Calu3 (cell line): ENCODE measurements around the gene MEGF9. TPM values are rescaled to one million over a fixed set of nuclear protein-coding genes. Genes with fewer than 3 reads are reported as not detected.

Source experiments
- BruUV-seq: library from RNA; stranded (reverse); fragments of 400-500 nt; replicated peaks from 2 replicates; lab custom pipeline; 2021; lab: Mats Ljungman, UMichigan
- CTCF ChIA-PET: fragments of 300-600 bp; sonication (Branson Sonifier 250); formaldehyde crosslinking; loops from one replicate; lab custom pipeline; 2022; ENCODE audit warnings: antibody characterized with exemption; lab: Charles Lee
- DNase-seq: peaks from one replicate; pipeline ENCODE4 v3.0.0; 2022
- H3K27ac Mint-ChIP-seq: one replicate; pipeline ENCODE4 v1.8.0; 2022; ENCODE audit warnings: mixed read lengths; ENCODE audit not compliant: unreplicated experiment
- H3K27me3 Mint-ChIP-seq: one replicate; pipeline ENCODE4 v1.8.0; 2022; ENCODE audit warnings: mixed read lengths; ENCODE audit not compliant: unreplicated experiment
- H3K36me3 Mint-ChIP-seq: one replicate; pipeline ENCODE4 v1.8.0; 2022; ENCODE audit warnings: mild to moderate bottlenecking, moderate library complexity, mixed read lengths; ENCODE audit not compliant: insufficient read depth, unreplicated experiment
- H3K4me1 Mint-ChIP-seq: one replicate; pipeline ENCODE4 v1.8.0; 2022; ENCODE audit warnings: mild to moderate bottlenecking, low read depth, mixed read lengths; ENCODE audit not compliant: unreplicated experiment
- H3K4me3 Mint-ChIP-seq: one replicate; pipeline ENCODE4 v1.8.0; 2022; ENCODE audit warnings: mild to moderate bottlenecking, low read depth, moderate library complexity, mixed read lengths; ENCODE audit not compliant: unreplicated experiment
- H3K9me3 Mint-ChIP-seq: one replicate; pipeline ENCODE4 v1.8.0; 2022; ENCODE audit warnings: low read depth, mixed read lengths; ENCODE audit not compliant: unreplicated experiment
- intact Hi-C: fragments of 100-400 bp; cut with micrococcal nuclease; formaldehyde crosslinking; loops from one replicate; pipeline ENCODE4 v1.10.0; 2022; ENCODE audit not compliant: unreplicated experiment
- total RNA-seq: library from RNA; stranded (reverse); gene quantifications from 2 replicates; pipeline ENCODE4 v1.2.3, GENCODE V29; 2022
- TF ChIP-seq, protein P1 (sequence below): fragments of 200-600 bp; IDR thresholded peaks from one replicate; pipeline ENCODE4 v1.8.0; 2022; ENCODE audit warnings: antibody characterized with exemption; ENCODE audit not compliant: unreplicated experiment

MEGF9 gene
- total RNA-seq, 1 experiment from 2014 or later: 7.1 TPM

DNA sequence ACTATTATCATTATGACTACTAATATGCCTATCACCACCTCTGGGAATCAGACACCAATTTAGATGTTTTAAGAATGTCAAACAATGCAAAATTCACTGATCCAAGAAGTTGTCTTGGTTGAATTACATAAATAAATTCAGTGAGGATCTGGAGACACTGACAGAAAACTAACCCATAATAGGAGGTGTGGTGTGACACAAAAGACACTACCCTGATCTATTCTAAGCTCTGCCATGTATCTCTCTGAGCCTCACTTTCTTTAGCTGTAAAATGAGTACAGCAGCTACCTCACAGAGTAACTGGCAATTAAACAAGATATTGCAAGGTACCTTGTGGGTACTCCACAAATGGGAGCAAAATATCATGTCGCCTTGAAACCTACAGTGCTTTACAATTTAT, 141.8 kb downstream of the MEGF9 start:
- Mint-ChIP-seq H3K27ac (no peak overlapping the region), H3K27me3 (no peaks in the 10 kb centered on the region), H3K4me1 (no peaks in the 10 kb centered on the region), H3K36me3 (peaks cover 15% of the 10 kb centered on the region), H3K4me3 (no peak overlapping the region), H3K9me3 (no peaks in the 10 kb centered on the region)
- DNase-seq: no peak
- CTCF ChIA-PET: no interaction called here
- TF ChIP-seq, protein P1, sequence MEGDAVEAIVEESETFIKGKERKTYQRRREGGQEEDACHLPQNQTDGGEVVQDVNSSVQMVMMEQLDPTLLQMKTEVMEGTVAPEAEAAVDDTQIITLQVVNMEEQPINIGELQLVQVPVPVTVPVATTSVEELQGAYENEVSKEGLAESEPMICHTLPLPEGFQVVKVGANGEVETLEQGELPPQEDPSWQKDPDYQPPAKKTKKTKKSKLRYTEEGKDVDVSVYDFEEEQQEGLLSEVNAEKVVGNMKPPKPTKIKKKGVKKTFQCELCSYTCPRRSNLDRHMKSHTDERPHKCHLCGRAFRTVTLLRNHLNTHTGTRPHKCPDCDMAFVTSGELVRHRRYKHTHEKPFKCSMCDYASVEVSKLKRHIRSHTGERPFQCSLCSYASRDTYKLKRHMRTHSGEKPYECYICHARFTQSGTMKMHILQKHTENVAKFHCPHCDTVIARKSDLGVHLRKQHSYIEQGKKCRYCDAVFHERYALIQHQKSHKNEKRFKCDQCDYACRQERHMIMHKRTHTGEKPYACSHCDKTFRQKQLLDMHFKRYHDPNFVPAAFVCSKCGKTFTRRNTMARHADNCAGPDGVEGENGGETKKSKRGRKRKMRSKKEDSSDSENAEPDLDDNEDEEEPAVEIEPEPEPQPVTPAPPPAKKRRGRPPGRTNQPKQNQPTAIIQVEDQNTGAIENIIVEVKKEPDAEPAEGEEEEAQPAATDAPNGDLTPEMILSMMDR: no peak
- no TSS peak for BruUV-seq
- intact Hi-C loops: no loop called here

DNA sequence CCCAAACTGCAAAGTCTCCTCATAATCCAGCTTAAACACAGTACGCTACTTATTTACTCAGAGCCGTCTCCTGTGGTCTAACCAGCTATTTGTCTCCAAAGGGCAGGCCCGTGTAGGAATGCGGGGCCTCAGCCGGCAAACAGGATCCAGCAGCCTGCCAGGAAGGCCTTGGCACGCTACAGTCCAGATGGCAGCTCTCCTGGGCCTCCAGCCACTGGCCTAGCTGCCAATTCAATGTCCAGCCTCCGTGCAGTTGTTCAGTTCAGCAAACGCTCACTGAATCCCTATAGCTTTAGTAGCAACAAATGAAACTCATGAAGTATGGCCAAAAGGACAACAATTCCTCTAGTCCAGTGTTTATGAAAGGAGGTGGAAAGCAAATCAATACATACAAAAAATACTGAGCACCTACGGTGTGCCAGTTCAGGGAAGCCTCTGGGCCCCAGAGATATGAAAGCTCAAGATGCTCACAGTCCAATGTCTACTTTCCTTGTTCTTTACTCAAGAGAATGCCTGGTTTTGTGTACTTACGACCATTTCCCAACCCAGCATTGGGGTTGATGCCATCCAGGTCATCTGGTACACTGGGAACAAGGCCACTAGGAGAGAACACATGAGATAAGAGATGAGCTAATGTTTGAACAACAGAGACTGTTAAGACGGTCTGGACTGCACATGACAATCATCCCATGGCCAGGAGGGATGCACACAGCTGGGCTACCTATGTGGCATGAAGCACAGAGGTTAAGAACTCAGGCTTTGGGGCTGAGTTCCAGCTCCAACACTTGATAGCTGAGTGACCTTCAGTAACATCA, 142.6 kb downstream of the MEGF9 start:
- CTCF ChIA-PET: no interaction called here
- no TSS peak for BruUV-seq
- Mint-ChIP-seq H3K27ac (no peak overlapping the region), H3K36me3 (peaks cover 15% of the 10 kb centered on the region), H3K9me3 (no peaks in the 10 kb centered on the region), H3K4me1 (no peaks in the 10 kb centered on the region), H3K4me3 (no peak overlapping the region), H3K27me3 (no peaks in the 10 kb centered on the region)
- DNase-seq: no peak
- TF ChIP-seq, protein P1: no peak
- intact Hi-C loops: no loop called here

DNA sequence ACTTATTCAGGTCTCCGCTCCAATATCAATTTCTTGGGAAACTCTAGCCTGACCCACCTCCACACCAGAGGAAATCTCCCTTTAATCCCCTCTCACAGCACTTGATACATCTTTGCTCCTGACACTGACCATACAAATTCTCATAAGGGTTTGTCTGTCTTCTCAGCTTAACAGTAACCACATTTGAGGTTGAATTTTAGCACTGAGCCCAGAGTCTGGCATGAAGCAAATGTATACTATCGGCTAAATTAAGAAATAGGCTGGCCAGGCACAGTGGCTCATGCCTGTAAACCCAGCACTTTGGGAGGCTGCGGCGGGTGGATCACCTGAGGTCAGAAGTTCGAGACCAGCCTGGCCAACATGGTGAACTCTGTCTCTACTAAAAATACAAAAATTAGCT, 144.0 kb downstream of the MEGF9 start:
- CTCF ChIA-PET: no interaction called here
- no peak overlapping the region for H3K27ac Mint-ChIP-seq
- BruUV-seq: no TSS peak

DNA sequence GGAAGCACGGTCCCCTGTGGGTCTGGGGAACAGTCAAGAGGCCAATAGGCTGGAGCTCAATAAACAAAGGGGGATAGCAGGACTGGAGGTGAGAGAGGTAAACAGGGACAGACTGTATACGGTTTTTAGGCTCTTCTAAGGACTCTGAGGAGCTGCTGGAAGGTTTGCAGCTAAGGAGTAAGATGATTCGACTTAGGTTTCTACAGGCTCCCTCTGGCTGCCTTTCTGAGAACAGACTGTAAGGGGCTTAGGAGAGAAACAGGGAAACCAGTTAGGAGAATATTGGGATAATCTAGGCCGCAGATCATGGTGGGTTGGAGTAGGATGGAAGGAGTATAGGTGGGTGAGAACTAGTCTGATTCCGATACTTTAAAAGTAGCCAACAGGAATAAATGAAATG, 144.7 kb downstream of the MEGF9 start:
- DNase-seq: no peak
- H3K36me3 Mint-ChIP-seq: peaks cover 15% of the 10 kb centered on the region
- H3K4me1 Mint-ChIP-seq: peaks cover 5% of the 10 kb centered on the region
- H3K27me3 Mint-ChIP-seq: no peaks in the 10 kb centered on the region
- no peaks in the 10 kb centered on the region for H3K9me3 Mint-ChIP-seq
- no peak overlapping the region for H3K27ac Mint-ChIP-seq
- TF ChIP-seq, protein P1: no peak
- intact Hi-C loops: no loop called here
- CTCF ChIA-PET: no interaction called here
- H3K4me3 Mint-ChIP-seq: no peak overlapping the region
- no TSS peak for BruUV-seq

More for the DNA sequence above, 144.0 kb downstream of the MEGF9 start:
- intact Hi-C loops: no loop called here
- DNase-seq: no peak
- peaks cover 4% of the 10 kb centered on the region for H3K4me1 Mint-ChIP-seq
- H3K36me3 Mint-ChIP-seq: peaks cover 15% of the 10 kb centered on the region
- no peaks in the 10 kb centered on the region for H3K9me3 Mint-ChIP-seq
- no peak overlapping the region for H3K4me3 Mint-ChIP-seq
- no peaks in the 10 kb centered on the region for H3K27me3 Mint-ChIP-seq
- TF ChIP-seq, protein P1: no peak
